ENCODE measurements around the gene KLHDC8A.
A peak's percentile ranks its signal among the peaks of the same experiment; 100 is the strongest.
"Not testable (repeated sequence)": the region's sequence is repeated elsewhere in the genome, so short reads cannot be mapped to it uniquely, and the experiment has no call there.

Gene KLHDC8A

DNA sequence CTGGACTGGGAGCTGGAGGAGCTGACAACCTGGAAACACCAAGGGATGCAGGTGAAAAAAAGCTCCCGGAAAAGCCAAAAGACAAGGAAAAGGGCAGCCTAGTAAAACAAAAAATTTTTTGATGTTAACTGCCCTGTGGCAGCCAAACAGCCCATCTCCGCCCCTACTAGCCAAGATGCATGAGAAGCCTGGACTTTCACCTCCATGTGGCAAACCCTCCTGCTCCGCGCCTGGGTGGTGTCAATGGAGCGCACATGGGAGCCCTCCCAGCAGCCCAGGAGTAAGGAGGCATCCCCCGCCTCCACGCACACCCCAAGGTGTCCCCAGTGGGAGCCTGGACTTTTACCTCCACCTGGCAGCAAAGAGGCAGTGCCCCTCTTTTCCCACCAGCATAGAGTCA is 34.7 kb upstream of the KLHDC8A start (continued):
- TF ChIP-seq ZNF660 (tag by site-specific recombination; IDR thresholded peaks at IDR 0.05) (no peak), ZNF529 (tag by site-specific recombination; IDR thresholded peaks at IDR 0.05; ENCODE audit: insufficient replicate concordance) (no peak), ZNF548 (tag by site-specific recombination; IDR thresholded peaks at IDR 0.05) (no peak), ZNF133 (tag by site-specific recombination; IDR thresholded peaks at IDR 0.05) (no peak), KLF8 (tag by site-specific recombination; IDR thresholded peaks at IDR 0.05) (no peak), ZNF843 (tag by site-specific recombination; IDR thresholded peaks at IDR 0.05) (no peak)

GRCh38 chr1:205387845-205388244 is 31.1 kb upstream of the KLHDC8A start:
- no peak overlapping the region for H3K4me3 ChIP-seq (ENCODE audit: low read depth, low read length)
- TF ChIP-seq ZNF792 (tag by site-specific recombination; IDR thresholded peaks at IDR 0.05) (no peak), ZBTB8A (tag by site-specific recombination; IDR thresholded peaks at IDR 0.05) (no peak), ZNF24 (tag by site-specific recombination; IDR thresholded peaks at IDR 0.05) (0 out of 2 replicates have a peak, but pooled peaks have one; percentile 25), FEZF1 (tag by site-specific recombination; IDR thresholded peaks at IDR 0.05) (no peak), ZNF626 (tag by site-specific recombination; IDR thresholded peaks at IDR 0.05) (no peak), ZNF510 (tag by site-specific recombination; IDR thresholded peaks at IDR 0.05; ENCODE audit: insufficient replicate concordance) (no peak), ZNF548 (tag by site-specific recombination; IDR thresholded peaks at IDR 0.05) (no peak), ZNF48 (tag by site-specific recombination; IDR thresholded peaks at IDR 0.05) (no peak)
- TF ChIP-seq, protein P1, sequence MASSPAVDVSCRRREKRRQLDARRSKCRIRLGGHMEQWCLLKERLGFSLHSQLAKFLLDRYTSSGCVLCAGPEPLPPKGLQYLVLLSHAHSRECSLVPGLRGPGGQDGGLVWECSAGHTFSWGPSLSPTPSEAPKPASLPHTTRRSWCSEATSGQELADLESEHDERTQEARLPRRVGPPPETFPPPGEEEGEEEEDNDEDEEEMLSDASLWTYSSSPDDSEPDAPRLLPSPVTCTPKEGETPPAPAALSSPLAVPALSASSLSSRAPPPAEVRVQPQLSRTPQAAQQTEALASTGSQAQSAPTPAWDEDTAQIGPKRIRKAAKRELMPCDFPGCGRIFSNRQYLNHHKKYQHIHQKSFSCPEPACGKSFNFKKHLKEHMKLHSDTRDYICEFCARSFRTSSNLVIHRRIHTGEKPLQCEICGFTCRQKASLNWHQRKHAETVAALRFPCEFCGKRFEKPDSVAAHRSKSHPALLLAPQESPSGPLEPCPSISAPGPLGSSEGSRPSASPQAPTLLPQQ (tag by site-specific recombination; IDR thresholded peaks at IDR 0.05) = no peak
- no peak overlapping the region for H3K27ac ChIP-seq (ENCODE audit: extremely low read depth, low read depth, low read length)
- no peaks in the 10 kb centered on the region for H3K9me3 ChIP-seq (ENCODE audit: control insufficient read depth, insufficient read depth, low read depth, low read length)
- ChIA-PET POLR2A (no interaction called here), CTCF (interaction anchor here (0.7 to 3.5 kb wide), 7 partner anchors 9 to 271 kb away, joined by 3 to 34 read pairs (median 3); no protein-coding TSS in a partner anchor)
- no peaks in the 10 kb centered on the region for H3K4me1 ChIP-seq (ENCODE audit: control insufficient read depth, insufficient read depth, low read length)
- no peaks in the 10 kb centered on the region for H3K36me3 ChIP-seq (ENCODE audit: control insufficient read depth in 2 of 2, insufficient read depth in 1 of 2, low read length in 2 of 2)

DNA sequence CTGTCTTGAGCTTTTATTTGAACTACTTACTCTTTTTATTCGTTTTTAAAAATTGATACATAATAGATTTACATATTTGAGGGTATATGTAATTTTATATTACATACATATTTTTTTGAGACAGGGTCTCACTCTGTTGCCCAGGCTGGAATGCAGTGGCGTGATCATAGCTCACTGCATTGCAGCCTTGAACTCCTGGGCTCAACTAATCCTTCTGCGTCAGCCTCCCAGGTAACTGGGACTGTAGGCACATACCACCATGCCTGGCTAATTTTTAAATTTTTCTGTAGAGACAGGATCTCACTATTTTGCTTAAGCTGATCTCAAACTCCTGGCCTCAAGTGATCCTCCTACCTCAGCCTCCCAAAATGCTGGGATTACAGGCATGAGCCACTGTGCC is 26.3 kb upstream of the KLHDC8A start:
- CTCF ChIA-PET = interaction anchor here (1.2 to 2.9 kb wide), 6 partner anchors 14 to 141 kb away, joined by 3 to 11 read pairs (median 8); no protein-coding TSS in a partner anchor
- H3K27ac ChIP-seq (ENCODE audit: extremely low read depth, low read depth, low read length); H3K36me3 ChIP-seq (ENCODE audit: control insufficient read depth in 2 of 2, insufficient read depth in 1 of 2, low read length in 2 of 2); H3K9me3 ChIP-seq (ENCODE audit: control insufficient read depth, insufficient read depth, low read depth, low read length); H3K4me3 ChIP-seq (ENCODE audit: low read depth, low read length); H3K4me1 ChIP-seq (ENCODE audit: control insufficient read depth, insufficient read depth, low read length); POLR2A ChIA-PET: not testable (repeated sequence)
- TF ChIP-seq ZNF121 (tag by site-specific recombination; IDR thresholded peaks at IDR 0.05) = 0 out of 2 replicates have a peak, but pooled peaks have one; percentile 31

GRCh38 chr1:205382561-205382960 is 25.8 kb upstream of the KLHDC8A start:
- ChIA-PET POLR2A (no interaction called here), CTCF (interaction anchor here (0.6 to 2.9 kb wide), 9 partner anchors 14 to 142 kb away, joined by 3 to 11 read pairs (median 6); no protein-coding TSS in a partner anchor)
- Histone ChIP-seq H3K27ac (ENCODE audit: extremely low read depth, low read depth, low read length) (no peak overlapping the region), H3K9me3 (ENCODE audit: control insufficient read depth, insufficient read depth, low read depth, low read length) (no peaks in the 10 kb centered on the region), H3K4me1 (ENCODE audit: control insufficient read depth, insufficient read depth, low read length) (no peaks in the 10 kb centered on the region), H3K36me3 (ENCODE audit: control insufficient read depth in 2 of 2, insufficient read depth in 1 of 2, low read length in 2 of 2) (no peaks in the 10 kb centered on the region), H3K4me3 (ENCODE audit: low read depth, low read length) (no peak overlapping the region)
- TF ChIP-seq WT1 (tag by site-specific recombination; IDR thresholded peaks at IDR 0.05) (no peak), PATZ1 (tag by site-specific recombination; IDR thresholded peaks at IDR 0.05) (no peak), ZNF473 (tag by site-specific recombination; IDR thresholded peaks at IDR 0.05) (no peak), GFI1B (tag by site-specific recombination; IDR thresholded peaks at IDR 0.05) (no peak), CTCF (tag by site-specific recombination; IDR thresholded peaks at IDR 0.05) (no peak), ZNF18 (tag by site-specific recombination; IDR thresholded peaks at IDR 0.05) (no peak), ZNF138 (tag by site-specific recombination; IDR thresholded peaks at IDR 0.05; ENCODE audit: borderline replicate concordance) (no peak)
- TF ChIP-seq, protein P2, sequence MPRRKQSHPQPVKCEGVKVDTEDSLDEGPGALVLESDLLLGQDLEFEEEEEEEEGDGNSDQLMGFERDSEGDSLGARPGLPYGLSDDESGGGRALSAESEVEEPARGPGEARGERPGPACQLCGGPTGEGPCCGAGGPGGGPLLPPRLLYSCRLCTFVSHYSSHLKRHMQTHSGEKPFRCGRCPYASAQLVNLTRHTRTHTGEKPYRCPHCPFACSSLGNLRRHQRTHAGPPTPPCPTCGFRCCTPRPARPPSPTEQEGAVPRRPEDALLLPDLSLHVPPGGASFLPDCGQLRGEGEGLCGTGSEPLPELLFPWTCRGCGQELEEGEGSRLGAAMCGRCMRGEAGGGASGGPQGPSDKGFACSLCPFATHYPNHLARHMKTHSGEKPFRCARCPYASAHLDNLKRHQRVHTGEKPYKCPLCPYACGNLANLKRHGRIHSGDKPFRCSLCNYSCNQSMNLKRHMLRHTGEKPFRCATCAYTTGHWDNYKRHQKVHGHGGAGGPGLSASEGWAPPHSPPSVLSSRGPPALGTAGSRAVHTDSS (tag by site-specific recombination; IDR thresholded peaks at IDR 0.05) = no peak

All from HEK293 (cell line).